Endothelial cell of umbilical vein (primary cell): ENCODE data around the gene PITPNM2.

Experiments used
- JUN ChIP-seq: IDR thresholded peaks from 2 replicates; pipeline ENCODE4 v1.6.1; 2011; ENCODE audit warnings: borderline replicate concordance, low read depth; ENCODE audit not compliant: insufficient read length, insufficient read depth
- POLR2A ChIP-seq: IDR thresholded peaks from 2 replicates; pipeline ENCODE4 v1.6.1; 2012; ENCODE audit warnings: low read depth, mild to moderate bottlenecking, control low read depth, low read length
- TF ChIP-seq, protein P1 (sequence below), 2 donors: IDR thresholded peaks; 1 replicate in 1 of 2; 2 replicates in 1 of 2; pipeline ENCODE4 v1.5.1; 2011; ENCODE audit warnings: low read length in 2 of 2, mild to moderate bottlenecking in 2 of 2, moderate library complexity in 2 of 2, control low read depth in 1 of 2, inconsistent platforms in 1 of 2, low read depth in 1 of 2; ENCODE audit not compliant: insufficient read depth in 1 of 2; ENCODE audit errors: extremely low read depth in 1 of 2

DNA sequence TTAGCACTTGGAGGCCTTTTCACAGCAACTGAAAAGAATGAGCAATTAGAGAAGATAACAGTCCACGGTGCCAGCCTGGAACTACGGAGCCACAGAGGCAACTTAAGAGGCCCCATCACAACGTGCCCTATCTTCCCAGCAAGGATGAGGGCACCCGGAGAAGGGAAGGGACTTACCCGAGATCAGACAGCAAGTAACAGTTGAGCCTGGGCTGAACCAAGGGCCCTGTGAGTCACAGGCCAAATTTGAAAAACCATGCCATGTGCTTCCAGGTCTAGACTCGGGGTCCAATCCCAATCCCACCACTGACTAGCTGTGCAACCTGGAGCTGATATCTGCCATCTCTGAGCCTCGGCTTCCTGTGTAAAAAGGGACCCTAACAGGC, 42.2 kb downstream of the PITPNM2 start:
- TF ChIP-seq POLR2A, result no peak
- TF ChIP-seq, protein P1, sequence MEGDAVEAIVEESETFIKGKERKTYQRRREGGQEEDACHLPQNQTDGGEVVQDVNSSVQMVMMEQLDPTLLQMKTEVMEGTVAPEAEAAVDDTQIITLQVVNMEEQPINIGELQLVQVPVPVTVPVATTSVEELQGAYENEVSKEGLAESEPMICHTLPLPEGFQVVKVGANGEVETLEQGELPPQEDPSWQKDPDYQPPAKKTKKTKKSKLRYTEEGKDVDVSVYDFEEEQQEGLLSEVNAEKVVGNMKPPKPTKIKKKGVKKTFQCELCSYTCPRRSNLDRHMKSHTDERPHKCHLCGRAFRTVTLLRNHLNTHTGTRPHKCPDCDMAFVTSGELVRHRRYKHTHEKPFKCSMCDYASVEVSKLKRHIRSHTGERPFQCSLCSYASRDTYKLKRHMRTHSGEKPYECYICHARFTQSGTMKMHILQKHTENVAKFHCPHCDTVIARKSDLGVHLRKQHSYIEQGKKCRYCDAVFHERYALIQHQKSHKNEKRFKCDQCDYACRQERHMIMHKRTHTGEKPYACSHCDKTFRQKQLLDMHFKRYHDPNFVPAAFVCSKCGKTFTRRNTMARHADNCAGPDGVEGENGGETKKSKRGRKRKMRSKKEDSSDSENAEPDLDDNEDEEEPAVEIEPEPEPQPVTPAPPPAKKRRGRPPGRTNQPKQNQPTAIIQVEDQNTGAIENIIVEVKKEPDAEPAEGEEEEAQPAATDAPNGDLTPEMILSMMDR (IDR thresholded peaks at IDR 0.05; ENCODE audit: extremely low read depth in 1 of 2, insufficient read depth in 1 of 2, low read depth in 1 of 2, low read length in 2 of 2), result no peak
- TF ChIP-seq JUN, result no peak
